HepG2 (cell line): ENCODE measurements around the gene ADAMTS13. TPM values are rescaled to one million over a fixed set of nuclear protein-coding genes. Genes with fewer than 3 reads are reported as not detected.

ENCODE experiments used
- ATAC-seq: fragments of 200-7000 bp; cut with Tn5 transposase; 3 replicates; pipeline ENCODE4 v1.9.1; 2020; ENCODE audit warnings: mild to moderate bottlenecking, moderate library complexity
- BruUV-seq: library from RNA; stranded (reverse); fragments of 400-500 nt; replicated peaks from 2 replicates; lab custom pipeline; 2021; lab: Mats Ljungman, UMichigan
- CTCF ChIA-PET: fragments of 300-600 bp; formaldehyde crosslinking; extraction: SDS; loops from one replicate; lab custom pipeline; 2021; ENCODE audit warnings: low total read pairs, inconsistent platforms, low intra/inter-chr PET ratio; lab: Yijun Ruan, JAX
- POLR2A ChIA-PET: fragments of 350-600 bp; sonication (Branson Sonifier 250); formaldehyde crosslinking; loops from one replicate; lab custom pipeline; 2020; ENCODE audit warnings: antibody characterized with exemption, inconsistent platforms; lab: Yijun Ruan, JAX
- DNase-seq: peaks from one replicate; pipeline ENCODE4 v3.0.0-alpha.2; 2015; ENCODE audit warnings: low spot score
- FAIRE-seq: peaks from 3 replicates; lab custom pipeline; 2011; peaks lifted over from hg19 to GRCh38; lab: Jason Lieb, UNC
- H2AFZ ChIP-seq: one replicate; pipeline ENCODE4 v1.6.1; 2011; ENCODE audit warnings: low read length, inconsistent platforms
- H3K27ac ChIP-seq: fragments of 300-600 bp; 3 replicates; pipeline ENCODE4 v1.8.0; 2011; ENCODE audit warnings: mixed run types, mild to moderate bottlenecking, mixed read lengths, low read length, inconsistent platforms; ENCODE audit not compliant: insufficient read depth; ENCODE audit errors: extremely low read length
- H3K27me3 ChIP-seq, 2 experiments: fragments of 200-600 bp in 1 of 2; 2 replicates in 1 of 2; 3 replicates in 1 of 2; pipeline versions ENCODE4 v1.6.0 to v1.8.0; 2011; ENCODE audit warnings: low read length in 2 of 2, mild to moderate bottlenecking in 2 of 2, moderate library complexity in 2 of 2, inconsistent platforms in 1 of 2; ENCODE audit not compliant: insufficient read depth in 2 of 2, control insufficient read depth in 1 of 2
- H3K36me3 ChIP-seq, 2 experiments: fragments of 200-600 bp in 1 of 2; replicated peaks in 1 of 2; 2 replicates in 1 of 2; 3 replicates in 1 of 2; pipeline versions ENCODE4 v1.5.1 to v1.8.0; 2011; ENCODE audit warnings: low read length in 2 of 2, inconsistent platforms in 1 of 2; ENCODE audit not compliant: insufficient read depth in 2 of 2, control insufficient read depth in 1 of 2
- H3K4me1 ChIP-seq: 2 replicates; pipeline ENCODE4 v1.5.1; 2012; ENCODE audit warnings: low read length, inconsistent platforms; ENCODE audit not compliant: insufficient read depth
- H3K4me2 ChIP-seq: 2 replicates; pipeline ENCODE4 v1.6.0; 2011; ENCODE audit warnings: low read depth, low read length, inconsistent platforms
- H3K4me3 ChIP-seq, 3 experiments: fragments of 200-600 bp in 1 of 3; sonication (generic), shearing (Covaris generic) in 1 of 3; replicated peaks in 1 of 3; 2 replicates each; pipeline ENCODE4 v1.5.1; 2011 to 2016; ENCODE audit warnings: low read length in 3 of 3, inconsistent platforms in 2 of 3, low read depth in 2 of 3, mild to moderate bottlenecking in 2 of 3, control low read depth in 1 of 3, mixed read lengths in 1 of 3; ENCODE audit not compliant: insufficient read depth in 1 of 3
- H3K79me2 ChIP-seq: one replicate; pipeline ENCODE4 v1.6.1; 2011; ENCODE audit warnings: low read length, inconsistent platforms; ENCODE audit not compliant: insufficient read depth
- H3K9ac ChIP-seq: 2 replicates; pipeline ENCODE4 v1.6.0; 2011; ENCODE audit warnings: mild to moderate bottlenecking, low read depth, low read length, inconsistent platforms; ENCODE audit not compliant: insufficient read depth
- H3K9me3 ChIP-seq: 2 replicates; pipeline ENCODE4 v1.5.1; 2012; ENCODE audit warnings: mild to moderate bottlenecking, low read length
- H4K20me1 ChIP-seq: 2 replicates; pipeline ENCODE4 v1.6.0; 2011; ENCODE audit warnings: inconsistent platforms, mild to moderate bottlenecking, low read length, moderate library complexity; ENCODE audit not compliant: insufficient read depth
- ARID5B ChIP-seq: IDR thresholded peaks from 2 replicates; pipeline ENCODE4 v1.4.0; 2020; ENCODE audit warnings: mild to moderate bottlenecking, missing genetic modification reagents
- ARNT ChIP-seq: fragments of 450-650 bp; IDR thresholded peaks from 2 replicates; pipeline ENCODE4 v1.6.1; 2017
- CHD2 ChIP-seq: IDR thresholded peaks from 2 replicates; pipeline ENCODE4 v1.6.1; 2011; ENCODE audit warnings: low read depth, low read length, improper control_type of control experiment
- ETV5 ChIP-seq: IDR thresholded peaks from 2 replicates; pipeline ENCODE4 v1.6.1; 2018; ENCODE audit warnings: missing biosample characterization, missing genetic modification reagents, inconsistent platforms, borderline replicate concordance
- HNRNPUL1 ChIP-seq: fragments of 200-400 bp; formaldehyde crosslinking; IDR thresholded peaks from 2 replicates; pipeline ENCODE4 v1.6.1; 2017; ENCODE audit warnings: low read depth, mild to moderate bottlenecking, low read length, moderate library complexity
- MIXL1 ChIP-seq: IDR thresholded peaks from 2 replicates; pipeline ENCODE4 v1.6.1; 2016
- PAXIP1 ChIP-seq: sonication (generic); formaldehyde crosslinking; conservative IDR thresholded peaks from 2 replicates; pipeline ENCODE4 v1.4.0; 2020; ENCODE audit warnings: mild to moderate bottlenecking, missing genetic modification reagents, moderate library complexity
- RARA ChIP-seq: IDR thresholded peaks from 2 replicates; pipeline ENCODE4 v1.6.1; 2016; ENCODE audit warnings: missing genetic modification reagents, missing compliant biosample characterization
- RBM39 ChIP-seq: fragments of 200-400 bp; formaldehyde crosslinking; IDR thresholded peaks from one replicate; pipeline ENCODE4 v1.6.1; 2018; ENCODE audit warnings: antibody characterized with exemption, mild to moderate bottlenecking, low read depth, low read length; ENCODE audit not compliant: poor library complexity, severe bottlenecking
- SOX6 ChIP-seq, 2 experiments: fragments of 450-650 bp in 1 of 2; sonication (generic) in 1 of 2; formaldehyde crosslinking in 1 of 2; IDR thresholded peaks; 2 replicates each; pipeline versions ENCODE4 v1.4.0 to v1.6.1; 2017 to 2020; ENCODE audit warnings: antibody characterized with exemption in 1 of 2, mild to moderate bottlenecking in 1 of 2, missing genetic modification reagents in 1 of 2
- TBX2 ChIP-seq: sonication (generic); formaldehyde crosslinking; IDR thresholded peaks from 2 replicates; pipeline ENCODE4 v1.5.0; 2020; ENCODE audit warnings: missing genetic modification reagents, mild to moderate bottlenecking, borderline replicate concordance
- ZBTB43 ChIP-seq: sonication (generic); formaldehyde crosslinking; conservative IDR thresholded peaks from 2 replicates; pipeline ENCODE4 v1.4.0; 2020; ENCODE audit warnings: missing genetic modification reagents
- ZMAT3 ChIP-seq: sonication (generic); formaldehyde crosslinking; conservative IDR thresholded peaks from 2 replicates; pipeline ENCODE4 v1.7.0; 2021; ENCODE audit warnings: missing genetic modification reagents
- ZNF251 ChIP-seq: sonication (generic); formaldehyde crosslinking; IDR thresholded peaks from 2 replicates; pipeline ENCODE4 v1.9.0; 2021; ENCODE audit warnings: mild to moderate bottlenecking, missing genetic modification reagents
- ZNF274 ChIP-seq: sonication (generic); formaldehyde crosslinking; IDR thresholded peaks from 2 replicates; pipeline ENCODE4 v1.5.1; 2020; ENCODE audit warnings: mild to moderate bottlenecking, missing genetic modification reagents
- WGBS: methylation state at CpG from one replicate; pipeline ENCODE4 v1.1.6; 2017; ENCODE audit warnings: low lambda C conversion rate; 5-methylcytosine and 5-hydroxymethylcytosine counted together
- in situ Hi-C: cut with HindIII; loops from 2 replicates; pipeline ENCODE4 v1.10.0; 2017; ENCODE audit warnings: low pct_unique_long_range_greater_than_20kb; ENCODE audit not compliant: extremely low pct_ligation_motif_present
- intact Hi-C: fragments of 100-400 bp; cut with micrococcal nuclease; formaldehyde crosslinking; loops from one replicate; pipeline ENCODE4 v1.10.0; 2022; ENCODE audit not compliant: unreplicated experiment
- polyA plus RNA-seq, 8 experiments: library from polyadenylated mRNA; depleted of rRNA in 3 of 8; stranded (reverse) in 7 of 8; unstranded in 1 of 8; fragments of >200 nt; fragmentation: Illumina TruSeq in 4 of 8; extraction: Trizol in 4 of 8; gene quantifications; 2 replicates each; pipeline versions ENCODE4 v1.2.1 to v1.2.3, GENCODE V29; 2011 to 2016; ENCODE audit warnings: low read depth in 4 of 8, missing spikeins in 1 of 8, mixed read lengths in 1 of 8; ENCODE audit not compliant: insufficient read depth in 1 of 8
- total RNA-seq, 5 experiments: library from RNA; depleted of rRNA; stranded (reverse); fragments of >200 nt; fragmentation: Illumina TruSeq; extraction: Trizol; gene quantifications; 2 replicates each; pipeline ENCODE4 v1.2.3, GENCODE V29; 2016; ENCODE audit warnings: low read depth in 1 of 5

ADAMTS13 gene
- total and polyA plus RNA-seq, 2 of the 13 experiments (the other 11 are each of a cell fraction or from before 2014, with no cell fraction given), result 0.91 to 4.5 TPM

GRCh38 chr9:133427658-133428348 lies 5.6 kb downstream of the ADAMTS13 start:
- POLR2A ChIA-PET, result interaction anchor here (0.8 to 1.8 kb wide), 2 partner anchors 31 to 310 kb away, joined by 3 to 9 read pairs; partner anchors contain the start of genes CACFD1 and SARDH
- H3K27me3 ChIP-seq, result no peaks in the 10 kb centered on the region; a peak in 1 of 5 replicates
- DNase-seq (peak; percentile 62), ATAC-seq (peak; percentile 44), FAIRE-seq (peak; percentile 86)
- CTCF ChIA-PET, result interaction anchor here (0.9 kb wide), 1 partner anchor 59 kb away, joined by 3 read pairs; no protein-coding TSS in a partner anchor
- H3K4me2 ChIP-seq, result peak overlapping the region; percentile 83
- in situ Hi-C loops, result no loop called here
- intact Hi-C loops, result no loop called here
- H3K79me2 ChIP-seq, result no peaks in the 10 kb centered on the region
- H3K9me3 ChIP-seq, result no peaks in the 10 kb centered on the region
- 10% methylated on average over 7 of the region's 10 CpGs for WGBS
- H2AFZ ChIP-seq, result no peak overlapping the region
- no peaks in the 10 kb centered on the region for H3K36me3 ChIP-seq
- no peaks in the 10 kb centered on the region for H4K20me1 ChIP-seq
- peak overlapping the region; percentile 11 to 60 (median 48); a peak in 4 of 6 replicates for H3K4me3 ChIP-seq
- BruUV-seq, result no TSS peak
- peak overlapping the region; percentile 64 for H3K27ac ChIP-seq
- H3K4me1 ChIP-seq, result peaks cover 39% of the 10 kb centered on the region
- 0 out of 2 replicates have a peak overlapping the region, but pooled peaks have one; percentile 13 for H3K9ac ChIP-seq
- TF ChIP-seq CHD2 (no peak), PAXIP1 (CRISPR knock-in tag) (peak; percentile 65), RARA (CRISPR knock-in tag) (peak; percentile 34; the same call in 1 of the 2 replicates), ZNF274 (CRISPR knock-in tag) (0 out of 2 replicates have a peak, but pooled peaks have one; percentile 24), ZMAT3 (CRISPR knock-in tag) (no peak), ARID5B (peak; percentile 40; the same call in 1 of the 2 replicates), RBM39 (no peak), ETV5 (peak; percentile 72; the same call in 1 of the 2 replicates), SOX6 (IDR thresholded peaks at IDR 0.05) (no peak), SOX6 (CRISPR knock-in tag; IDR thresholded peaks at IDR 0.05) (peak; percentile 48), ZBTB43 (CRISPR knock-in tag) (0 out of 2 replicates have a peak, but pooled peaks have one; percentile 33), ARNT (no peak), ZNF251 (no peak), HNRNPUL1 (no peak), MIXL1 (CRISPR knock-in tag) (no peak), TBX2 (CRISPR knock-in tag) (peak; percentile 68; the same call in 1 of the 2 replicates)
